Measurements from ENCODE around the gene PHETA1.

DNA sequence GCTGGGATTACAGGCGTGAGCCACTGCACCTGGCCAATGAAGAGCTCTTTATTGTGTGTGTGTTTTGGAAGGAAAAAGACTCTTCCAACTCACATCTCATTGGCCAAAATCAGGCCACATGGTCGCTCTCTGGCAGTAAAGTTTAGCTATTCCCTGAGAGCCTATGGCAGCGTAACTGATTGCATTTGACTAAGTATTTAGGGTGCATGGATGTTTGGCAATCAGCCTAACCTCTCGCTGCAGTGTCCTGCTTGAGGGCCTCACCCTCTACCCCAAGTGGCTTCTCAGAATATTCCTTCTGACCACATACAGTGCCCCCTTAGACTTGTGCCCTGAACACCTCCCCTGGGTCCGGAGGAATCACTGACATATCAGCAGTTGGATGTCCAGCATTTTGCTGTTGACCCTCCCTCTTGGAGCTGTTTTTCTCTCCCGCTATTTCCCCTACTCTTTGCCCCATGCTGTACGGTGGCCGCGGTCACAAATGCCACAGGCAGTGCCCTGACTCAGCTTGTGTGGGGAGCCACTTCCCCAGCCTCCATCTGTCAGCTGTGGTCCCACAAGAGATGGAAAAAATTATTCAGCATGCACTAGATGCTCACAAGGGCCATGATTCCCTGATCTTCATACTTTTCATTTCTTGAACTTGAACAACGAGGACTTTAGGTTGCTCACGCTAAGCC is 9.5 kb downstream of the PHETA1 start:
- TF ChIP-seq, protein P1, sequence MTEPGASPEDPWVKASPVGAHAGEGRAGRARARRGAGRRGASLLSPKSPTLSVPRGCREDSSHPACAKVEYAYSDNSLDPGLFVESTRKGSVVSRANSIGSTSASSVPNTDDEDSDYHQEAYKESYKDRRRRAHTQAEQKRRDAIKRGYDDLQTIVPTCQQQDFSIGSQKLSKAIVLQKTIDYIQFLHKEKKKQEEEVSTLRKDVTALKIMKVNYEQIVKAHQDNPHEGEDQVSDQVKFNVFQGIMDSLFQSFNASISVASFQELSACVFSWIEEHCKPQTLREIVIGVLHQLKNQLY (CRISPR knock-in tag; IDR thresholded peaks at IDR 0.05), result no peak
- no peak for TF ChIP-seq DNMT1 (CRISPR knock-in tag; IDR thresholded peaks at IDR 0.05)
